Panc1 (cell line): ENCODE data around the gene KIDINS220. TPM values are rescaled to one million over a fixed set of nuclear protein-coding genes. Genes with fewer than 3 reads are reported as not detected.

ENCODE experiments used
- ATAC-seq: fragments of 200-7000 bp; cut with Tn5 transposase; 2 replicates; pipeline ENCODE4 v1.9.1; 2020; ENCODE audit warnings: mild to moderate bottlenecking, moderate library complexity
- BruUV-seq: library from RNA; stranded (reverse); fragments of 400-500 nt; replicated peaks from 2 replicates; lab custom pipeline; 2021; lab: Mats Ljungman, UMichigan
- CTCF ChIA-PET: fragments of 300-600 bp; sonication (Branson Sonifier 250); formaldehyde crosslinking; loops from one replicate; lab custom pipeline; 2022; ENCODE audit warnings: antibody characterized with exemption; lab: Charles Lee
- POLR2A ChIA-PET: fragments of 300-600 bp; sonication (Branson Sonifier 250); formaldehyde crosslinking; loops from one replicate; lab custom pipeline; 2022; ENCODE audit warnings: antibody characterized with exemption; lab: Charles Lee
- DNase-seq: peaks from one replicate; pipeline ENCODE4 v3.0.0-alpha.2; 2010; ENCODE audit warnings: low read depth, low spot score
- H3K27ac ChIP-seq: 2 replicates; pipeline ENCODE4 v1.5.1; 2011; ENCODE audit warnings: mild to moderate bottlenecking, low read length, inconsistent platforms
- H3K27me3 ChIP-seq: fragments of 200-500 bp; sonication (Bioruptor generic); 2 replicates; pipeline ENCODE4 v1.6.0; 2014; ENCODE audit warnings: low read length, inconsistent platforms; ENCODE audit not compliant: control insufficient read depth, insufficient read depth
- H3K36me3 ChIP-seq: fragments of 200-500 bp; sonication (Bioruptor generic); 2 replicates; pipeline ENCODE4 v1.5.1; 2014; ENCODE audit warnings: inconsistent platforms, mild to moderate bottlenecking, low read length, moderate library complexity; ENCODE audit not compliant: control insufficient read depth, insufficient read depth
- H3K4me1 ChIP-seq: 2 replicates; pipeline ENCODE4 v1.5.1; 2011; ENCODE audit warnings: inconsistent platforms, mild to moderate bottlenecking, low read length, moderate library complexity; ENCODE audit not compliant: control insufficient read depth, insufficient read depth
- H3K4me3 ChIP-seq, 2 experiments: 2 replicates each; pipeline ENCODE4 v1.5.1; 2011 to 2012; ENCODE audit warnings: low read depth in 2 of 2, low read length in 2 of 2, mild to moderate bottlenecking in 2 of 2, inconsistent platforms in 1 of 2, moderate library complexity in 1 of 2
- H3K9me3 ChIP-seq: fragments of 200-500 bp; sonication (Bioruptor generic); 2 replicates; pipeline ENCODE4 v1.5.1; 2014; ENCODE audit warnings: low read depth, mild to moderate bottlenecking, inconsistent platforms, low read length, moderate library complexity; ENCODE audit not compliant: control insufficient read depth, insufficient read depth
- CTCF ChIP-seq: fragments of 450-650 bp; IDR thresholded peaks from 2 replicates; pipeline ENCODE4 v1.5.1; 2017; ENCODE audit warnings: mild to moderate bottlenecking
- POLR2AphosphoS5 ChIP-seq: IDR thresholded peaks from 2 replicates; pipeline ENCODE4 v1.6.1; 2012; ENCODE audit warnings: mild to moderate bottlenecking, low read depth, low read length, moderate library complexity
- REST ChIP-seq, 2 experiments: IDR thresholded peaks; 2 replicates each; pipeline ENCODE4 v1.6.1; 2011 to 2012; ENCODE audit warnings: low read depth in 2 of 2, control low read depth in 1 of 2, low read length in 1 of 2, mild to moderate bottlenecking in 1 of 2, moderate library complexity in 1 of 2; ENCODE audit not compliant: insufficient read depth in 1 of 2
- SIN3A ChIP-seq: IDR thresholded peaks from 2 replicates; pipeline ENCODE4 v1.6.1; 2012; ENCODE audit warnings: low read depth, mild to moderate bottlenecking, low read length, moderate library complexity, borderline replicate concordance; ENCODE audit not compliant: insufficient read depth
- TCF7L2 ChIP-seq: IDR thresholded peaks from 2 replicates; pipeline ENCODE4 v1.6.1; 2011; ENCODE audit warnings: mild to moderate bottlenecking, low read depth, low read length, inconsistent platforms
- in situ Hi-C: cut with HindIII; loops from 2 replicates; pipeline ENCODE4 v1.10.0; 2016; ENCODE audit warnings: low sequenced_read_pairs, low pct_unique_long_range_greater_than_20kb
- intact Hi-C: fragments of 100-400 bp; cut with micrococcal nuclease; formaldehyde crosslinking; loops from one replicate; pipeline ENCODE4 v1.10.0; 2022; ENCODE audit not compliant: unreplicated experiment
- total RNA-seq: library from RNA; stranded (reverse); gene quantifications from one replicate; pipeline ENCODE4 v1.2.1, GENCODE V29; 2021; ENCODE audit not compliant: unreplicated experiment

The KIDINS220 gene
- total RNA-seq, 1 experiment from 2014 or later, result 39.3 TPM

GRCh38 chr2:8821276-8822217, 15.9 kb downstream of the KIDINS220 start:
- Histone ChIP-seq H3K27me3 (no peaks in the 10 kb centered on the region), H3K4me1 (no peaks in the 10 kb centered on the region), H3K27ac (no peak overlapping the region), H3K4me3 (no peak overlapping the region), H3K36me3 (no peaks in the 10 kb centered on the region; the same call in 1 of the 2 replicates), H3K9me3 (no peaks in the 10 kb centered on the region)
- DNase-seq (no peak), ATAC-seq (no peak)
- no TSS peak for BruUV-seq
- TF ChIP-seq TCF7L2 (no peak), REST (IDR thresholded peaks at IDR 0.05; ENCODE audit: insufficient read depth in 1 of 2, low read depth in 2 of 2, low read length in 1 of 2) (no peak)
- ChIA-PET CTCF (no interaction called here), POLR2A (no interaction called here)
- in situ Hi-C loops (no loop called here), intact Hi-C loops (loop anchor here (5.0 kb wide), 1 partner anchor 889 kb away; no protein-coding TSS in a partner anchor)

GRCh38 chr2:8819948-8820347, 17.5 kb downstream of the KIDINS220 start:
- H3K36me3 ChIP-seq, result no peaks in the 10 kb centered on the region; the same call in 1 of the 2 replicates
- intact Hi-C loops (loop anchor here (5.0 kb wide), 1 partner anchor 888 kb away; no protein-coding TSS in a partner anchor), in situ Hi-C loops (no loop called here)
- ATAC-seq, result no peak
- H3K4me1 ChIP-seq, result no peaks in the 10 kb centered on the region
- TF ChIP-seq TCF7L2, result no peak
- no peak for TF ChIP-seq SIN3A
- TF ChIP-seq CTCF, result no peak
- no peak for TF ChIP-seq REST (IDR thresholded peaks at IDR 0.05; ENCODE audit: insufficient read depth in 1 of 2, low read depth in 2 of 2, low read length in 1 of 2)
- TF ChIP-seq POLR2AphosphoS5, result no peak
- no peak for DNase-seq
- H3K27me3 ChIP-seq, result no peaks in the 10 kb centered on the region
- H3K27ac ChIP-seq, result no peak overlapping the region
- ChIA-PET POLR2A (no interaction called here), CTCF (no interaction called here)
- H3K9me3 ChIP-seq, result no peaks in the 10 kb centered on the region
- BruUV-seq, result no TSS peak
- H3K4me3 ChIP-seq, result no peak overlapping the region
